22Rv1 (cell line): ENCODE results near the gene RBMS3.

ENCODE experiments used
- H3K27ac ChIP-seq: fragments of 450-650 bp; 2 replicates; pipeline ENCODE4 v1.5.1; 2017
- ZFX ChIP-seq: fragments of 450-650 bp; IDR thresholded peaks from 2 replicates; pipeline ENCODE4 v1.6.1; 2017; ENCODE audit warnings: antibody characterized with exemption, borderline replicate concordance
- TF ChIP-seq, protein P1 (sequence below): fragments of 450-650 bp; IDR thresholded peaks from 2 replicates; pipeline ENCODE4 v1.5.1; 2017; ENCODE audit warnings: mild to moderate bottlenecking

RBMS3 gene

DNA sequence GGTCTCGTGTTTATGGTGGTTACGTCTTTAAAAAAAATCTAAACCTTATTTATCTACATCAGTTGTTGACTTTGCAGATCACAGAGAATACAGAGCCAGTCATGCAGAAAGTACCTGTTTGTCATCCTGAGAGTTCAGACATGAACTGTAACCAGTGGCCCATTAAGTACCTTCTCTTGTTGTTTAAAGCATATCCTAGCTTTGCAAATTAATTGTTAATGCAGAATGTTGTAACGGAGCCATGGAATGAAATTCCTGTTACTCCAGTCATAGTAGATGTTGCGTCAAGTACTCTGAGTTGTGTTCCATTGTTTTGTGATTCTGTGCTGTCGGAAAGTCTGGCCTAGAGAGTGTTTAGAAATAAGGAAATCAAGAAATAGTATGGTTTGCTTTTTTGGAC, 205.2 kb downstream of the RBMS3 start:
- peak overlapping the region; percentile 47 for H3K27ac ChIP-seq
- no peak for TF ChIP-seq ZFX
- TF ChIP-seq, protein P1, sequence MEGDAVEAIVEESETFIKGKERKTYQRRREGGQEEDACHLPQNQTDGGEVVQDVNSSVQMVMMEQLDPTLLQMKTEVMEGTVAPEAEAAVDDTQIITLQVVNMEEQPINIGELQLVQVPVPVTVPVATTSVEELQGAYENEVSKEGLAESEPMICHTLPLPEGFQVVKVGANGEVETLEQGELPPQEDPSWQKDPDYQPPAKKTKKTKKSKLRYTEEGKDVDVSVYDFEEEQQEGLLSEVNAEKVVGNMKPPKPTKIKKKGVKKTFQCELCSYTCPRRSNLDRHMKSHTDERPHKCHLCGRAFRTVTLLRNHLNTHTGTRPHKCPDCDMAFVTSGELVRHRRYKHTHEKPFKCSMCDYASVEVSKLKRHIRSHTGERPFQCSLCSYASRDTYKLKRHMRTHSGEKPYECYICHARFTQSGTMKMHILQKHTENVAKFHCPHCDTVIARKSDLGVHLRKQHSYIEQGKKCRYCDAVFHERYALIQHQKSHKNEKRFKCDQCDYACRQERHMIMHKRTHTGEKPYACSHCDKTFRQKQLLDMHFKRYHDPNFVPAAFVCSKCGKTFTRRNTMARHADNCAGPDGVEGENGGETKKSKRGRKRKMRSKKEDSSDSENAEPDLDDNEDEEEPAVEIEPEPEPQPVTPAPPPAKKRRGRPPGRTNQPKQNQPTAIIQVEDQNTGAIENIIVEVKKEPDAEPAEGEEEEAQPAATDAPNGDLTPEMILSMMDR, result no peak

DNA sequence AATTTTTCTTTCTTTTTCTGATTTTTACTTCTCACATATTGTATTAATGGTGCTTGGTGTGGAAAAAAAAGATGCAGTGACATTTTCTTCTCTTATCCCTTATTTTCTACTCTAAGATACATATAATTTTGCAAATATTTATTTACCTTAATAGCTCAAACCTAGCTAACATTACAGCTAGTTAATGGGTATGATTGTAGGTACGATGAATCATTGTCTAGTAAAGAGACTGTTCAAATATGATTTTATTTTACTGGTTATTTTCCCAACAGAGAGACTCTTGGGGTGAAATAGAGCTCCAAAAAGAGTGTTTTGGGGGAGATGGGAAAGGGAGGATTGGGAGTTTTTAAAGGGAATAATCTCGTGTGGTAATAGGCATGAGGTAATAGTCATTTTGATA, 206.0 kb downstream of the RBMS3 start:
- TF ChIP-seq ZFX, result no peak
- TF ChIP-seq, protein P1, result no peak
- H3K27ac ChIP-seq, result peak overlapping the region; percentile 47

- TF ChIP-seq, protein P1, result no peak
- no peak for TF ChIP-seq ZFX
These were observed 208.1 kb downstream of the RBMS3 start for GRCh38 chr3:29488922-29489321.

GRCh38 chr3:29493109-29493508, 212.2 kb downstream of the RBMS3 start:
- peak overlapping the region; percentile 15; the same call in 1 of the 2 replicates for H3K27ac ChIP-seq
- TF ChIP-seq, protein P1, result no peak
- no peak for TF ChIP-seq ZFX

More at GRCh38 chr3:29488922-29489321, 208.1 kb downstream of the RBMS3 start:
- H3K27ac ChIP-seq, result no peak overlapping the region

DNA sequence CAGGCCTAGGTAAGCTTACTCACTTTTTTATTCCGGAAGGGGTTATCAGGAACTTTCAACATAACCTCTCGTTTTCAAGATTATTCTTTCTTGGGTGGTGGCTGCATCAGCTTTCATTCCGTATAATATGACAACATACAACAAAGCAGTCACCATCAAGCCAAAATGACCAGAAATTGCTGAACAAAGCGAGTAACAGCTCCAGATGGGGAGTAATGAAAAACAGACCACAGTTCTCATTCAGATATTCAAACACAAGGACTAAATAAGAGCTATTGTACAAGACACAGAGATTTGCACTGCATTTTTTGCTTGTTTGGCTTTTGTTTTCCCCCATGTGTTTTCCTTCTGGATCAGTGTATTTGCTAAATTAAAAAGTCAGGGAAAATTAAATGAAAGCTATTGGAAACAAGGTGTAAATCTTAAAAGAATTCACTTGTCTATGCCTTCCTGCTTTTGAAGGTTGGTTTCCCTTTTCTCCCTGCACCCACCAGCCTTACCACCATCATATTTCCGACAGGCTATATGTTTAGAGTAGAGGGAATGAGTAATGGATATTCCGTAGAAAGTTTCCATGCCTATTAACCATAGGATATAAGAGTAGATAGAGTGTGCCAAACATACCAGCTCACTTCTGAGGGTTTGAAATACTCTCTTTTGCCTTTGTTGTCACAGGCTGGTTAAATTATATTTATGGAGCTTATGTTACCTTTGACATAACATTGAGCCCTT, 213.6 kb downstream of the RBMS3 start:
- TF ChIP-seq, protein P1, result no peak
- no peak for TF ChIP-seq ZFX

GRCh38 chr3:29497282-29497681, 216.4 kb downstream of the RBMS3 start:
- no peak overlapping the region for H3K27ac ChIP-seq
- no peak for TF ChIP-seq ZFX
- TF ChIP-seq, protein P1, result no peak

More for the DNA sequence above, 213.6 kb downstream of the RBMS3 start:
- H3K27ac ChIP-seq, result no peak overlapping the region

- TF ChIP-seq ZFX, result no peak
- TF ChIP-seq, protein P1, result no peak
- H3K27ac ChIP-seq, result no peak overlapping the region
These were observed 221.9 kb downstream of the RBMS3 start for GRCh38 chr3:29502771-29503170.
